Mucosa of gallbladder (tissue), 1 donor: ENCODE results near the gene PSAP. TPM values are rescaled to one million over a fixed set of nuclear protein-coding genes. Genes with fewer than 3 reads are reported as not detected.
A peak's percentile ranks its signal among the peaks of the same experiment; 100 is the strongest.
"Not testable (repeated sequence)": the region's sequence is repeated elsewhere in the genome, so short reads cannot be mapped to it uniquely, and the experiment has no call there.

ENCODE experiments used
- DNase-seq: peaks from one replicate; pipeline ENCODE4 v3.0.0-alpha.2; 2020; ENCODE audit warnings: low spot score
- total RNA-seq: library from RNA; stranded (reverse); gene quantifications from one replicate; pipeline ENCODE4 v1.2.1, GENCODE V29; 2021
- donor health status: DM: no; HTN: no; CAD: no.

PSAP gene
- 1,332 TPM for total RNA-seq

GRCh38 chr10:71850743-71851464 is at the start of gene PSAP:
TSS of gene PSAP (minus strand) at chr10:71851251. CDS start at chr10:71851221, 30 bp downstream.
- DNase-seq: peak; percentile 98

GRCh38 chr10:71900441-71901180 is 49.6 kb upstream of the PSAP start:
- DNase-seq: no peak

GRCh38 chr10:71899665-71900412 is 48.8 kb upstream of the PSAP start:
- DNase-seq: no peak

- not testable (repeated sequence) for DNase-seq
These were observed 47.3 kb upstream of the PSAP start for GRCh38 chr10:71898346-71898745.

- DNase-seq: no peak
These were observed 42.9 kb upstream of the PSAP start for GRCh38 chr10:71893920-71894319.

- DNase-seq: no peak
These were observed 42.3 kb upstream of the PSAP start for GRCh38 chr10:71893258-71893815.

- DNase-seq: no peak
These were observed 40.4 kb upstream of the PSAP start for GRCh38 chr10:71891437-71891836.

- no peak for DNase-seq
These were observed 38.4 kb upstream of the PSAP start for GRCh38 chr10:71889388-71889987.

GRCh38 chr10:71888623-71889387 is 37.8 kb upstream of the PSAP start:
- peak; percentile 74 for DNase-seq

- no peak for DNase-seq
These were observed 37.2 kb upstream of the PSAP start for GRCh38 chr10:71888248-71888622.

- DNase-seq: no peak
These were observed 36.7 kb upstream of the PSAP start for GRCh38 chr10:71887743-71888142.

- DNase-seq: no peak
These were observed 32.0 kb upstream of the PSAP start for GRCh38 chr10:71882813-71883659.

GRCh38 chr10:71881647-71882355 is 30.8 kb upstream of the PSAP start:
- DNase-seq: no peak

- DNase-seq: not testable (repeated sequence)
These were observed 30.2 kb upstream of the PSAP start for GRCh38 chr10:71881307-71881624.

GRCh38 chr10:71880425-71881306 is 29.6 kb upstream of the PSAP start:
- no peak for DNase-seq

GRCh38 chr10:71878327-71879034 is 27.4 kb upstream of the PSAP start:
- no peak for DNase-seq

GRCh38 chr10:71877821-71878220 is 26.8 kb upstream of the PSAP start:
- no peak for DNase-seq
